ENCODE measurements around the gene ARHGEF4.
"Not testable (repeated sequence)": the region's sequence is repeated elsewhere in the genome, so short reads cannot be mapped to it uniquely, and the experiment has no call there.

The ARHGEF4 gene

DNA sequence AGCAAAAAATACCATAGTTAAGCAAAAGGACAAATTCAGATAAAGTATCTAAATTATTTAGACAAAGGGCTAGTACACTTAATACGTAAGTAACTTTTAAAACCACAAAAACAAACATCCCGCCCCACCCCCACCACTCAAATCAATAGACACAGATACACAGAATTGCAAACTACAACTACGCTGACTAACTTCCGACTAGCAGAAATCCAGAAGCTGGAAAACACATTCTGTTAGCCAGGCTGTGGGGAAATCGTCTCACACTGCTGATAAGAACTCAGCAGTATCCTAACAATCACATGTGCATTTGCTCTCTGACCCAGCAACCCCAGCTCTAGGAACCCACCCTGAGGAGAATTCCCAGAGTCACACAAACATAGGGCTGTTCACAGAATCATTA, 240.0 kb downstream of the ARHGEF4 start:
- H3K4me3 ChIP-seq (ENCODE audit: control insufficient read depth, low read depth, low read length), result no peak overlapping the region
- no peak for DNase-seq (ENCODE audit: low read depth)
- TF ChIP-seq, protein P1, sequence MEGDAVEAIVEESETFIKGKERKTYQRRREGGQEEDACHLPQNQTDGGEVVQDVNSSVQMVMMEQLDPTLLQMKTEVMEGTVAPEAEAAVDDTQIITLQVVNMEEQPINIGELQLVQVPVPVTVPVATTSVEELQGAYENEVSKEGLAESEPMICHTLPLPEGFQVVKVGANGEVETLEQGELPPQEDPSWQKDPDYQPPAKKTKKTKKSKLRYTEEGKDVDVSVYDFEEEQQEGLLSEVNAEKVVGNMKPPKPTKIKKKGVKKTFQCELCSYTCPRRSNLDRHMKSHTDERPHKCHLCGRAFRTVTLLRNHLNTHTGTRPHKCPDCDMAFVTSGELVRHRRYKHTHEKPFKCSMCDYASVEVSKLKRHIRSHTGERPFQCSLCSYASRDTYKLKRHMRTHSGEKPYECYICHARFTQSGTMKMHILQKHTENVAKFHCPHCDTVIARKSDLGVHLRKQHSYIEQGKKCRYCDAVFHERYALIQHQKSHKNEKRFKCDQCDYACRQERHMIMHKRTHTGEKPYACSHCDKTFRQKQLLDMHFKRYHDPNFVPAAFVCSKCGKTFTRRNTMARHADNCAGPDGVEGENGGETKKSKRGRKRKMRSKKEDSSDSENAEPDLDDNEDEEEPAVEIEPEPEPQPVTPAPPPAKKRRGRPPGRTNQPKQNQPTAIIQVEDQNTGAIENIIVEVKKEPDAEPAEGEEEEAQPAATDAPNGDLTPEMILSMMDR (IDR thresholded peaks at IDR 0.05; ENCODE audit: control insufficient read depth, insufficient read depth, low read depth, low read length, missing control alignments), result no peak

DNA sequence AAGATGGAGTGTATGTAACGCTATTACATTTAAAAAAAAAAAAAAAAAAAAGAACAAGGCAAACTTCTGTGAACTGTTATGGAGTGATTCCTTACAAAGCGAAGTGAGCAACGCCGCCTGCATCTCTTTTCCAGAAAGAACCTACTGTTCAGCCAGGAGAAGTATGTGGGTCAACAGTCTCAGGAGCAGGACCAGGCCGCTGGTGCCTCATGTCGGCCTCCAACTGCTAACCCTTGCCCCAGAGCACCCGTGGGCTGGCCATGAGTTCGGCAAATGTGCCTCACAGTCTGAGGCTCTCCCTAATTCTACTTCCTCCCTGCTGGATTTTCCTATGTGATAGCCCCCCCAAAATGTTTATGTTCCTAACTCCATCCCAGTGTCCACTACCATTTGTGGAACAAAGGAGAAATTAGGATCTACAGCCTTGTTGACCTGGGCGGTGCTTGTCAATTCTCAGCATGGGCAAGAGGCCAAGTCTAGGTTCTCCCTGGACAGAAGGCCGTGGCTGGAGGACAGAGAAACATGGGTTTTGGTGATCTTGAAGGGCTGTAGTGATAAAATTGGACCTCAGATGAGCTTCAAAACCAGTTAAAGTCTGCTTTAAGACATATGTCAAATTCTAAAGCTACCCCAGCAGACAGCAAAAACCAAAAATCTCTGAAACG, 240.6 kb downstream of the ARHGEF4 start:
- no peak for DNase-seq (ENCODE audit: low read depth)
- TF ChIP-seq, protein P1 (IDR thresholded peaks at IDR 0.05; ENCODE audit: control insufficient read depth, insufficient read depth, low read depth, low read length, missing control alignments), result no peak
- no peak overlapping the region for H3K4me3 ChIP-seq (ENCODE audit: control insufficient read depth, low read depth, low read length)

DNA sequence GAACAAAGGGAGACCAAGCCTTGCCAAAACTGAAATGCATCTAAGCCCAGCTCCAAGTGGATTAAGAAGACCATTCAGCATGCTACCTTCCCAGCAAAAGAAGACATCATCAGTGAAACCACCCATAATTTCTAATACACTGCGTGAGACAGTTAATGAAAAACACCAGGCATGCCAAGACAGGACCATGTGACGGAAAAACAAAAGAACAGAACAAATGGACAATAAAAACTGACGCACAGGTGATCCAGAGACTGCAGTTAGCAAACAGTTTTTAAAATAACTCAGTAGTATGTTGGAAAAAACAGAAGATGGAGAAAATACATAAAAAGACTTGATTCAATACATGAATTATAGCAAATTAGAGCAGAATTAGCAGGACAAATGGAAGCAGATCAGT, 241.3 kb downstream of the ARHGEF4 start:
- H3K4me3 ChIP-seq (ENCODE audit: control insufficient read depth, low read depth, low read length), result no peak overlapping the region
- no peak for DNase-seq (ENCODE audit: low read depth)
- TF ChIP-seq, protein P1 (IDR thresholded peaks at IDR 0.05; ENCODE audit: control insufficient read depth, insufficient read depth, low read depth, low read length, missing control alignments), result no peak

DNA sequence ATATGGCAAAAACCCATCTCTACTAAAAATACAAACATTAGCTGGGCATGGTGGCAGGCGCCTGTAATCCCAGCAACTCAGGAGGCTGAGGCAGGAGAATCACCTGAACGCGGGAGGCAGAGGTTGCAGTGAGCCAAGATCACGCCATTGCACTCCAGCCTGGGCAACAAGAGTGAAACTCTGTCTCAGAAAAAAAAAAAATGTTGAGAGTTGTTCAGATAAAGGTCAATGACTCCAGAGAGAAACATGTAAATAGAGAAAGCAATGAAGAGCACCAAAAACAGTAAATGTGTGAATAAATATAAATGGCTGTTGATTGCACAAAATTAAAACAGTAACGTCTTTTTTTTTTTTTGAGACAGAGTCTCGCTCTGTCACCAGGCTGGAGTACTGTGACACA, 243.2 kb downstream of the ARHGEF4 start:
- DNase-seq (ENCODE audit: low read depth); H3K4me3 ChIP-seq (ENCODE audit: control insufficient read depth, low read depth, low read length): not testable (repeated sequence)

DNA sequence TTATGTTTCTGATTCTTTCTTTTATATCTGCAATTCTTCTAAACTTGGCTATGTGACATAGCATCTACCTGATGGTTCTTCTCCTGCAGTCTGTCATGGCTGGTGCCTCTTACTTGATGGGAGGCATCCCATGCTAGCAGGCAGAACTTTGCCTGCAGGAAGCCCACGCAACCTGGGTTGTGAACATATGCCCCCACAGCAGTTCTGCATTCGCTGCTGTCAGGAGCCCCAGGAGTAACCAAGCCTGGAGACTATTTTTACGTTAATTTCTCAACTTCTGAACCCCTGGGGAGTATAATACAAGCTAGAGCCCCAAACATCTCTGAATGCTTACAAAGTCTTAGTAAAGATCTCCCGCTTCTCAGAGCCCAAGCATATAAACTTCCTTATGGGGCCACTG, 244.5 kb downstream of the ARHGEF4 start:
- DNase-seq (ENCODE audit: low read depth), result no peak
- H3K4me3 ChIP-seq (ENCODE audit: control insufficient read depth, low read depth, low read length), result no peak overlapping the region
- TF ChIP-seq, protein P1 (IDR thresholded peaks at IDR 0.05; ENCODE audit: control insufficient read depth, insufficient read depth, low read depth, low read length, missing control alignments), result no peak

DNA sequence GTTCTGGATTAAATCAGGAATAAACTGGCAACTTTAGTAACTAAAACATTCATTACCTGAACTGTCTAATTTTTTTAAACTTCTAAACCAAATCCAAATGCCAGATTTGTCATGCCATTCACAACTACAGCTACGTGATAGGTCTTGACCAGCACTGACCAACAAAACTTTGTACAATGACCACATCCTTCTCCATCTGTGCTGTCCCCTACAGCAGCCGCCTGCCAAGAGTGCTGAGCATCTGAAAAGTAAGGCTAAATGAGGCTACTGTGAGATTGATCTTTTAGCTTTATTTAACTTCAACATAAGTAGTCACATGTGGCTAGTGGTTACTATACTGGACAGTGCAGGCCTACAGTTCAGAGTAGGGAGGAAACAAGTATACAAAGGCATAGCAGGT, 248.9 kb downstream of the ARHGEF4 start:
- no peak overlapping the region for H3K4me3 ChIP-seq (ENCODE audit: control insufficient read depth, low read depth, low read length)
- TF ChIP-seq, protein P1 (IDR thresholded peaks at IDR 0.05; ENCODE audit: control insufficient read depth, insufficient read depth, low read depth, low read length, missing control alignments), result no peak
- no peak for DNase-seq (ENCODE audit: low read depth)

DNA sequence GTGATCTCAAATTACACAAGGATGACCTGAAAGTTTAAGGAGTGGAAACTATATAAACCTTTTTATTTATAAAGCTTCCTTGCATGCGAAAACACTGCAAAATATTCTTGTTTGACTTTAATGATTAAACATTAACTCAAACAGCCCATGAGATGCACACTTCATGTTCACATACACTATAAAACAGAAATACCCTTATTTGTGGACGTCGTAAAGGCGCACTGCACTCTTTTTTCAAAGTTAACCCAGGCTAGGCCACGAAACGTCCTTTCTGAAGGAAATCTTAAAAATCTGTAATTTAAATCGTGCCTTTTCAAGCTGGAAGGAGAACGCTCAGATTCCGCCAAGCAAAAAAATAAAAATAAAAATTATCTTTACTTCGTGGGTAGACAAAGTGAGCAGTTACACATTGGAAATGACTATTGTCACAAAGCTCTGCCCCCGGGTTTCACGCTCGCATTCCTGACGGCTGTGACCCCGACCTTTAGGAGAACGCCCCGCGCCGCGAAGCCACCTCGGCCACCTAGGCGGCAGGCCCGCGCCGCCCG, 255.8 kb downstream of the ARHGEF4 start:
- H3K4me3 ChIP-seq (ENCODE audit: control insufficient read depth, low read depth, low read length), result peak overlapping the region; percentile 47
- TF ChIP-seq, protein P1 (IDR thresholded peaks at IDR 0.05; ENCODE audit: control insufficient read depth, insufficient read depth, low read depth, low read length, missing control alignments), result no peak
- no peak for DNase-seq (ENCODE audit: low read depth)
